GM10248 (cell line): ENCODE measurements around the gene SIRT5.

Experiments
- CTCF ChIA-PET: fragments of 300-600 bp; sonication (Branson Sonifier 250); formaldehyde crosslinking; extraction: SDS; loops from one replicate; lab custom pipeline; 2021; ENCODE audit warnings: antibody characterized with exemption; lab: Yijun Ruan, JAX
- POLR2A ChIA-PET: fragments of 350-650 bp; sonication (Branson Sonifier 250); formaldehyde crosslinking; extraction: SDS; loops from one replicate; lab custom pipeline; 2020; ENCODE audit warnings: antibody characterized with exemption; lab: Yijun Ruan, JAX
- DNase-seq: peaks from one replicate; pipeline ENCODE4 v3.0.0; 2012; ENCODE audit errors: extremely low spot score
- CTCF ChIP-seq: IDR thresholded peaks from 2 replicates; pipeline ENCODE4 v1.5.1; 2012; ENCODE audit warnings: mild to moderate bottlenecking, low read depth; ENCODE audit errors: extremely low read depth, missing control alignments, control extremely low read depth

Gene SIRT5

GRCh38 chr6:13638014-13638413, 63.6 kb downstream of the SIRT5 start:
- DNase-seq: no peak
- POLR2A ChIA-PET: no interaction called here
- CTCF ChIA-PET: interaction anchor here (0.7 kb wide), 1 partner anchor 24 kb away, joined by 3 read pairs; no protein-coding TSS in a partner anchor
- TF ChIP-seq CTCF: no peak

GRCh38 chr6:13638626-13639025, 64.2 kb downstream of the SIRT5 start:
- CTCF ChIA-PET: interaction anchor here (1.2 to 1.4 kb wide), 2 partner anchors 11 to 23 kb away, joined by 3 read pairs; partner anchors contain the start of gene NOL7
- no peak for DNase-seq
- POLR2A ChIA-PET: no interaction called here
- no peak for TF ChIP-seq CTCF

- ChIA-PET CTCF (interaction anchor here (1.9 kb wide), 1 partner anchor 66 kb away, joined by 4 read pairs; no protein-coding TSS in a partner anchor), POLR2A (no interaction called here)
- TF ChIP-seq CTCF: no peak
- no peak for DNase-seq
Measured at GRCh38 chr6:13641315-13641714, 66.9 kb downstream of the SIRT5 start.

- ChIA-PET CTCF (interaction anchor here (1.4 to 1.9 kb wide), 2 partner anchors 13 to 68 kb away, joined by 4 read pairs; no protein-coding TSS in a partner anchor), POLR2A (no interaction called here)
- no peak for DNase-seq
- no peak for TF ChIP-seq CTCF
Measured at GRCh38 chr6:13643125-13643524, 68.7 kb downstream of the SIRT5 start.

GRCh38 chr6:13648850-13649249, 74.4 kb downstream of the SIRT5 start:
- no peak for DNase-seq
- TF ChIP-seq CTCF: no peak
- CTCF ChIA-PET: interaction anchor here (0.7 to 2.0 kb wide), 4 partner anchors 9 to 33 kb away, joined by 3 to 4 read pairs (median 4); partner anchors contain the start of gene NOL7
- POLR2A ChIA-PET: no interaction called here

- ChIA-PET POLR2A (no interaction called here), CTCF (interaction anchor here (0.7 to 2.0 kb wide), 4 partner anchors 9 to 34 kb away, joined by 3 to 4 read pairs (median 4); partner anchors contain the start of gene NOL7)
- DNase-seq: no peak
- TF ChIP-seq CTCF: no peak
Measured at GRCh38 chr6:13649393-13649792, 75.0 kb downstream of the SIRT5 start.
